WI38 (cell line): ENCODE results near the gene CACNA2D3.

Experiments used
- H3K4me3 ChIP-seq: 2 replicates; pipeline ENCODE4 v1.5.1; 2011; ENCODE audit warnings: low read depth, mild to moderate bottlenecking, control low read depth, low read length
- CTCF ChIP-seq: IDR thresholded peaks from 2 replicates; pipeline ENCODE4 v1.5.1; 2012; ENCODE audit warnings: low read depth, mild to moderate bottlenecking, control low read depth, low read length

Gene CACNA2D3

GRCh38 chr3:54785976-54786375 is 663.6 kb downstream of the CACNA2D3 start:
- H3K4me3 ChIP-seq, result no peak overlapping the region
- TF ChIP-seq CTCF, result no peak

GRCh38 chr3:54790051-54790450 is 667.7 kb downstream of the CACNA2D3 start:
- no peak for TF ChIP-seq CTCF
- no peak overlapping the region for H3K4me3 ChIP-seq

- TF ChIP-seq CTCF, result no peak
- no peak overlapping the region for H3K4me3 ChIP-seq
These were observed 669.3 kb downstream of the CACNA2D3 start for GRCh38 chr3:54791501-54792156.

GRCh38 chr3:54792584-54792983 is 670.2 kb downstream of the CACNA2D3 start:
- no peak overlapping the region for H3K4me3 ChIP-seq
- no peak for TF ChIP-seq CTCF

GRCh38 chr3:54793171-54793570 is 670.8 kb downstream of the CACNA2D3 start:
- no peak for TF ChIP-seq CTCF
- H3K4me3 ChIP-seq, result no peak overlapping the region

- no peak overlapping the region for H3K4me3 ChIP-seq
- no peak for TF ChIP-seq CTCF
These were observed 674.8 kb downstream of the CACNA2D3 start for GRCh38 chr3:54797111-54797510.

GRCh38 chr3:54800478-54800877 is 678.1 kb downstream of the CACNA2D3 start:
- TF ChIP-seq CTCF, result no peak
- no peak overlapping the region for H3K4me3 ChIP-seq
